HG03520 (cell line): Measurements from ENCODE around the gene HPGDS.
"Not testable (repeated sequence)": the region's sequence is repeated elsewhere in the genome, so short reads cannot be mapped to it uniquely, and the experiment has no call there.

Source experiments
- ATAC-seq: cut with Tn5 transposase; IDR thresholded peaks from one replicate; pipeline ENCODE4 v1.9.1; 2021; ENCODE audit warnings: mild to moderate bottlenecking, moderate library complexity; ENCODE audit not compliant: unreplicated experiment

Gene HPGDS

GRCh38 chr4:94342694-94343093 lies at the start of gene HPGDS:
Gene HPGDS, minus strand, starts transcription at chr4:94342836. Its CDS starts 8,207 bp downstream, at chr4:94334629.
- ATAC-seq: no peak

- ATAC-seq: no peak
Measured at GRCh38 chr4:94390804-94391410, 48.3 kb upstream of the HPGDS start.

GRCh38 chr4:94389595-94390267 lies 47.1 kb upstream of the HPGDS start:
- no peak for ATAC-seq

GRCh38 chr4:94387965-94388364 lies 45.3 kb upstream of the HPGDS start:
- not testable (repeated sequence) for ATAC-seq

DNA sequence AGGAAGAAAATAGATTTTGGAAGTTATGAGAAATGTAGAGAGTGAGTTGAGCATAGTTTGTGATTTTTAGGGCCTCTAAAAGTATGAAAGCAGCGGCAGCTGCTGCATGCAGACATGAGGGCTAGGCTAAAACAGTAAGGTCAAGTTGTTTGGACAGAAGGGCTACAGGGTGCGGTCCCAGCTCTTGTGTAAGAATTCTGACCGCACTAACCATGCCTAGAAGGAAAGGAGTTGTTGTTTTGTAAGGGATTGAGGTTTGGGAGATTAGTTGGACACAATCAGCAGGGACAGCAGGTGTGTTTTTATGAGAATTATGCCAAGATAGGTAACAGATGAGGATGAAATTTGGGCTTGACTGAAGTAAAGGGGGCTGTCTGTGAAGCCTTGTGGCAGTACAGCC lies 42.8 kb upstream of the HPGDS start:
- ATAC-seq: not testable (repeated sequence)

DNA sequence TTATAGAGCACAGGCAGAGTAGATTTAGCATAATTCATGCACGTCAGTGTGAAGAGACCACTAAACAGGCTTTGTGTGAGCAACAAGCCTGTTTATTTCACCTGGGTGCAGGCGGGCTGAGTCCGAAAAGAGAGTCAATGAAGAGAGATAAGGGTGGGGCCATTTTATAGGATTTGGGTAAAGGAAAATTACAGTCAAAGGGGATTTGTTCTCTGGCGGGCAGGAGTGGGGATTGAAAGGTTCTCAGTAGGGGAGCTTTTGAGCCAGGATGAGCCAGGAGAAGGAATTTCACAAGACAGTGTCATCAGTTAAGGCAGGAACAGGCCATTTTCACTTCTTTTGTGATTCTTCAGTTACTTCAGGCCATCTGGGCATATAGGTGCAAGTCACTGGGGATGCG lies 40.3 kb upstream of the HPGDS start:
- ATAC-seq: not testable (repeated sequence)

- ATAC-seq: no peak
Measured at GRCh38 chr4:94378047-94378446, 35.4 kb upstream of the HPGDS start.

DNA sequence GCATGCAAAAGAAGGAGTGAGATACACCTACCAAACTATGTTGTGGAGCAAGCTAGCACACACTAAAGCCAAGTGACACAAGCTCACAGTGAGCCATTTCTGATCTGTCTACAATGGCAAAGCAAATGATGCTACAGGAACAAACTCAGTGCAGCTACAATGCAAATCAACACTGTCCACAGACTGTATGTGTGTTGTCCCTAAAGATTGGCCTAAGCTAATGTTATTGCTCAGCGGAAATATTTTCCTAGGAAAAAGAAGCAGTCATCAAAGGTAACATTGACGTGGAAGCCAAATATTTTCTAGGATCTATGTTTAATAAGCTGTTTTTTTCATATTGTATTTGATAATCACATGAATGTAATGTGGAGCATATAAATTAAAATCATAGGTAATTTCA lies 34.7 kb upstream of the HPGDS start:
- no peak for ATAC-seq

- no peak for ATAC-seq
Measured at GRCh38 chr4:94375364-94375763, 32.7 kb upstream of the HPGDS start.

DNA sequence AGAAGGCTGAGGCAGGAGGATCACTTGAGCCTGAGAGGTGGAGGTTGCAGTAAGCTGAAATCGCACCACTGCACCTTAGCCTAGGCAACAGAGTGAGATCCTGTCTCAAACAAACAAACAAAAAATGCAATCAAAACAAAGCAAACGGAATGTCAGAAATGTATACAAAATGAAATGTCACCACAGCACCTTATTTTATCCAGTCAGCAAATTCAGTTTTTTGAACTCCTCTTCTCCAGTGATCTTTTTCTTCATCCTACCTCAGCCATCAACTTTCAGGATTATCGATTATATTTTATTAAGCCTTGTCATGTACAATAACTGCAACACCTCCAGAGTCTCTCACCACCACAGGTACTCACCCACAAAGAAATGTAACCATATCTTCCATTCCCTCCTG lies 31.1 kb upstream of the HPGDS start:
- no peak for ATAC-seq

- ATAC-seq: no peak
Measured at GRCh38 chr4:94372991-94373390, 30.4 kb upstream of the HPGDS start.

DNA sequence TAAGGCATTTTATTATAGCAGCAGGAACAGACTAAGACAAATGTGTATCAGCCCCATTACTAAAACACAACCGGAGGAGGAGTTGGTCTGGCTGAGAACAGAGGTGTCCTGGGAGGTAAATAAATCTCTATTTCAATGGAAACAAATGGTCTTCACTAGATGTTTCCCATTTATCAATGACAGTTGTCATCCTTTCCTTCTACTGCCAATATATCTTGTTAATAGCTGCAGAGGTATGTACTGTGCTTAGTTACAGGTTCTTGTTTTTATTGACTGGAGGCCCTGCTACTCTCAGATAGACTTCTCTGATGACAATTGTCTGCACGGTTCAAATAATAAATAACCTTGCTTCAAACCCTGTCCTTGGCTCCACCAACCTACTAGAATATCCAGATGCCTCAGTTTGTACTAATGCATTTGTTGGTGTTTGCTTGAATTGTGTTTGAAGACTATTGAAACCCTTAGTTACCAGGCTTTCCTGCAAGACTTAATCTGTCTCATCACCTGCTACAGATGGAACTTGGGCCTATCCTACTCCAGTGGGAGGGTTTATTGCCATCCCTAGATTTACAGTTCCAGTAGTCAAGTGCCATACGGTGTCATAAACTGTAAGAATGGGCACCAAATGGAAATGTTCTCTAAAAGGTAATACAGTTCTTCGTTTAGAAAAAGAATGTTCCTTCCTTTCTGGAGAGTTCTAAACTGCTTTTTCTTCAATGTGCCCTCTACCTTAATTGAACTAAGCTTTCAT lies 29.8 kb upstream of the HPGDS start:
- no peak for ATAC-seq

DNA sequence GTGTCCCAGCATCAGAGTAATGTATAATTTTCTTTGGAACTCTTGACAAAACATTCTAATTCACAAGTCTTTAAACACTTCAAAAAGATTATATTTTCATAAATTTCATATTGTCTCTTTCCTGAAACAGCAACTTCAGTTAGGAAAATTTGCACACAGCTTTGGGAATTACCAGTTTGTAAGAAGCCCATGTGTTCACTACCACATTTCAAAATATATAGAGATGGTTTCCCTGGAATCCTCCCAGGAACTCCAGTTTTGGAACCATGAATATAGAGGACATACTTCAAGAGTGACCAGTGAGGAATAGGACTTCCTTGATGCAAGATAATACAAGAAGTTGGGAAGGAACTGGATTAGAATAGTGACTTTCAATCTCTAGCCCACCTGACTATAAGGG lies 28.7 kb upstream of the HPGDS start:
- ATAC-seq: no peak

- ATAC-seq: no peak
Measured at GRCh38 chr4:94370533-94371254, 28.1 kb upstream of the HPGDS start.

DNA sequence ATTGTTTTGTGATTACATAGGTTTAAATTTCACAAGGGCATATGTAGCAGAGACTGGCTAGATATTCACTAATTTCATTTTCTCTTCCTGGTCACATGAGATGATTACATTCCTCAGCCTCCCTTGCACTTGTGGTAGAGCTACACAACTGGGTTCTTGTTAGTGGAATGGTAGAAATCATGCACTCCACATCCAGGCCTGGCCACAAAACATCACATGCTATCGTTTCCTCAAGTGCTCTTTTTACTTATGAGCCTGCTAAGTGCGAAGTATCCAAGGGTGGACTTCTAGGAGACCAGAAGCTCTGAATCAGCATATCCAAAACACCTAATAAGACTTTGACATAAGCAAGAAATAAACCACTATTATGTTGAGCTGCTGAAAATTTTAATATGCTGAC lies 26.4 kb upstream of the HPGDS start:
- no peak for ATAC-seq

- no peak for ATAC-seq
Measured at GRCh38 chr4:94368459-94368858, 25.8 kb upstream of the HPGDS start.

DNA sequence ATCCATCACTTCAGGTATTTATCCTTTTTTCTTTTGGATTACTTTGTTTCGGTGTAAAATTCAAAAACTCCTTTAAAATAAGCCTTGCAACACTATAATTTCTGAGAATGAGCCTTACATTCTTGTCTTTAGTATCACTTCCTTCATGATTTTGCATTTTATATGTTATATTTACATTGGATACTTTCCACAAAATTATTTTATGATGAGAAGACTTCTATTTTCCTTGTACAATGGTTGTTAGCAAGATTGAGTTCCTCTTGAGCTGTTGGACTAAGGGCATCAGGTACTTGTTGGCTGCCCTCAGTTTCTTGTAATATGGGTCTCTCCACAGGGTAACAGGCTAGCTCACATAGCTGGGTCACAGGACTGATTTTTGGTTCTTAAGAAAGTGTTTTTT lies 22.7 kb upstream of the HPGDS start:
- ATAC-seq: no peak

- ATAC-seq: no peak
Measured at GRCh38 chr4:94364527-94364926, 21.9 kb upstream of the HPGDS start.

- ATAC-seq: no peak
Measured at GRCh38 chr4:94363136-94363655, 20.6 kb upstream of the HPGDS start.

DNA sequence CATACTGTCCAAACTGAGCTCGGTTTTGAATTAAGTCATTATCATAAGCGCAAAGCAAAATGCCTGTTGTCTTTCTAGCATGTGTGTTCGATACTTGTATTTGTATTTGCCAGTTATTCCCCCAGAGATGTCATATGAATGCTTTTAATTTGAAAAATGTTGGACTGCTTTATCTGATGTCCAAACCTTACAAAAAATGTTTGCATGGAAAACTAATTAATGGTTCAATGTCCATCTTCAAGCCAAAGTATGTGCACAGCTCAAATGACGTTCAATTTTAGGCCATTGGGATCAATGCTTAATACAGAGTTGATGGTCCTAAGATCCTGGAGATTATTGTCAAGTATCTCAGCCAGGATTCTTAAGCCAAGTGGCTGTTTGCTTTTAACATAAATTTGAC lies 17.2 kb upstream of the HPGDS start:
- no peak for ATAC-seq

GRCh38 chr4:94359221-94359620 lies 16.6 kb upstream of the HPGDS start:
- ATAC-seq: no peak
